RPMI8226 (cell line): Measurements from ENCODE around the gene WWC1.
A peak's percentile ranks its signal among the peaks of the same experiment; 100 is the strongest.

Experiments
- DNase-seq: peaks from one replicate; pipeline ENCODE4 v3.0.0-alpha.2; 2015

The WWC1 gene

DNA sequence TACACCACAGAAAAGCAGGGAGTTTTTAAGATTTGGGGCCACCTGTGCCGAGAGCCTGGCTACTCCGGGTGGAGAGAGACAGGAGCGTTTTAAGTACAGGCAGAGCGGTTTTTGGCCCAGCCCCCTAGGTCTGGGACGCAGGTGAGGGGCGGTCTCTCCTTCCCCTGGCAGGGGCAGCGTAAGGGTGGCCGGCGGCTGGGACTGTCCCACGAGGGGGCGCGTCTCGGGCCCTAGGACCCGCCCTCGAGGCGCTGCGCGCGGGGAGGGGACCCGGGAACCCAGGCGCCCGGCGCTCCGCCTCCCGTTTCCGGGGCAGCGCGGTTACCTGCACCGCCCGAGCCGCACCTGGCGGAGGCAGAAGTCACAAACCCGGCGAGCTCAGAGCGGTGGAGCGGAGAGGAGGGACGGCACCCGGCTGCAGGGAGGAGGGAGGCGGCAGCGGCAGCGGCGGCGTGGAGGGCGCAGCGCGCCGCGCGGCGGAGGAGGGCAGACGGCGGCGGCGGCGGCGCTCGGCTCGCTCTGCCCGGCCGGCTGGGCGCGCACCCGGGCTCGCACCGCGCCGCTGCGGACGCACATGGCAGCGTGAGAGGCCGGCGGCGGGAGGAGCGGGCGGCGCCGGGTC is at the start of gene WWC1:
Gene WWC1 (plus strand): TSS at position 304 of the 622 bp plus-strand sequence. CDS start 508 bp downstream, outside the sequence.
- DNase-seq, result peak; percentile 96

DNA sequence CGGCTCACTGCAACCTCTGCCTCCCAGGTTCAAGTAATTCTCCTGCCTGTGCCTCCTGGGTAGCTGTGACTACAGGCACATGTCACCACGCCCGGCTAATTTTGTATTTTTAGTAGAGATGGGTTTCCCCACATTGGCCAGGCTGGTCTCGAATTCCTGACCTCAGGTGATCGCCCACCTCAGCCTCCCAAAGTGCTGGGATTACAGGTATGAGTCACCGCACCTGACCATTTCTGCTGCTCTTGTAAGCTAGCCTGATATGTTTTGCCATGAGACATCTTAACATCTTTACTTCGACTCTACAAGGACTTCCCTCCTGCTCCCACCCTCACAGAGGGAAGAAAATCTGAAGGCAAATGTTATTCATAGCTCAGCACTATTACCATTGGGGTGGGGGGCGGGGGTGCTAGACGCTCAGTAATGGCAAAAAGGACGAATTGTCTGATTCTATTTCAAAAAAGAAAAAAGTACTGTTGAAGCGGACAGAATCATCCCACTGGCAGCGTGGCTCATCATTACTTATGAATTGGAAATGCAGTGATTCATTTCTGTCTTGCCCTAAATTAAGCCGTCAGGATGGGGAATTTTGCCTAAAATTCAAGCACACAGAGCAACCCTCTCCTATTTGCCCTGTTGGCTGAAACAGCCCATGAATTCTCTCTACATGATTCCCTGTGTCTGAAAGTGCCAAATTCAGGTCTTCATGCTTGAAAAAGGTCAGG is 46.4 kb upstream of the WWC1 start:
- DNase-seq, result no peak

DNA sequence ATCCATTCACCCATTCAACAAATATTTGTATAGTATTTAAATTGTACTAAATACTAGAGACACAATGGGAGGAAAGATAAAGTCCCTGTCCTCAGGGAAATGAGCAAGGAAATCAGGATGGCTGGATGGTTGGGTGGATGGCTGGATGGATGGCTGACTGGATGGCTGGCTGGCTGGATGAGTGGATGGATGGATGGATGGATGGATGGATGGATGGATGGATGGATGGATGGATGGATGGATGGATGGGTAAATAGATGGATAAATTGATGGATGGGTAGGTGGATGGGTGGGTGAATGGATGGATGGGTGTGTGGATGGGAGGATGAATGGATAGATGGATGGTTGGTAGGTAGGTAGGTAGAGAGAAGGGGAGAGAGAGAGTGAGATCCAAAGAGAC is 41.5 kb upstream of the WWC1 start:
- no peak for DNase-seq

DNA sequence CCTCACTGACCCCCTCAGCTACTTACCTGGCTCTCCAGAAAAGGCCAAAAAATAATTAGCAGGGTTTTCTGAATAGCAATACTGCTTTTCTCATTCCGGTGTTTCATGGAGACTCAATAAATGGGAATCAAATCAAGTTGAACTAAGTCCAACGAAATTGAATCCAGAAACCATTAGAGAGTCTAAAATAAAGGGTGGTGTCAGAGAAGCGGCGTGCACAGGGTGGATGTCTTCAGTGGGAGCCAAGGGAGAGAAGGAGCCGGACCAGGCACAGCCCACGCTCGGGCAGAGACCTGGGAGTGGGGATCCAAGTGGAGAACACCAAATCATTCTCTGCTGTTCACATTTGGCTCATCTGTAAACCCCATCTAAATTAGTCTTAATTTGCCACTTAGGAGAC is 40.2 kb upstream of the WWC1 start:
- no peak for DNase-seq

DNA sequence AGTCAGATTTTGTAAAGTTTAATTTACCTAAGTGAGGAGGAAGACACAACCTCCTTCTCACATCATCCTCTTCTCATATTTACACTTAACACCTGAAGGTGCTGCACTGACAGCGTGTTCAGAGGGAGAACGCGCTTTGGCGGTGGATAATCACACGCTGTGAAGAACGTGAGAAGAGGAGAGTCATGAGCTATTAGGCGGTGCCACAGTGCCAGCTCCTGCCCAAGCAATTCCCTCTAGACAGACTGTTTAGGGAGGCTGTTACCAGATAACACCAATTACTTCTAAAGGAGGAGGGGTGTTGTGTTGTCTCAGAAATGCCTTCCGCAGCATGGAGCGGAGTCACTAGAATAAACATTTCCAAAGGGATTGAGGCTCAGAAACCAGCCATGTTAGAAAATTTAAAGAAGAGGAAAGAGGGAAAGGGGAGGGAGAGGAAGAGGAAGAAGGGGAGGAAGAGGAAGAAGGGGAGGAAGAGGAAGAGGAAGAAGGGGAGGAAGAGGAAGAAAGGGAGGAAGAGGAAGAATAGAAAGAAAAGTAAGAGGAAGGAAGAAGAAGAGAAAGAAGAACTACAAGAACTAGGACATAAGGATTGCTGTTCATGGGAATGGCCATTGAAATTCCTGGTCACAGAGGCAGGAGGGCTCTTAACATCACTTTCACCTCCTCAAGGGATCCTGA is 37.3 kb upstream of the WWC1 start:
- no peak for DNase-seq

DNA sequence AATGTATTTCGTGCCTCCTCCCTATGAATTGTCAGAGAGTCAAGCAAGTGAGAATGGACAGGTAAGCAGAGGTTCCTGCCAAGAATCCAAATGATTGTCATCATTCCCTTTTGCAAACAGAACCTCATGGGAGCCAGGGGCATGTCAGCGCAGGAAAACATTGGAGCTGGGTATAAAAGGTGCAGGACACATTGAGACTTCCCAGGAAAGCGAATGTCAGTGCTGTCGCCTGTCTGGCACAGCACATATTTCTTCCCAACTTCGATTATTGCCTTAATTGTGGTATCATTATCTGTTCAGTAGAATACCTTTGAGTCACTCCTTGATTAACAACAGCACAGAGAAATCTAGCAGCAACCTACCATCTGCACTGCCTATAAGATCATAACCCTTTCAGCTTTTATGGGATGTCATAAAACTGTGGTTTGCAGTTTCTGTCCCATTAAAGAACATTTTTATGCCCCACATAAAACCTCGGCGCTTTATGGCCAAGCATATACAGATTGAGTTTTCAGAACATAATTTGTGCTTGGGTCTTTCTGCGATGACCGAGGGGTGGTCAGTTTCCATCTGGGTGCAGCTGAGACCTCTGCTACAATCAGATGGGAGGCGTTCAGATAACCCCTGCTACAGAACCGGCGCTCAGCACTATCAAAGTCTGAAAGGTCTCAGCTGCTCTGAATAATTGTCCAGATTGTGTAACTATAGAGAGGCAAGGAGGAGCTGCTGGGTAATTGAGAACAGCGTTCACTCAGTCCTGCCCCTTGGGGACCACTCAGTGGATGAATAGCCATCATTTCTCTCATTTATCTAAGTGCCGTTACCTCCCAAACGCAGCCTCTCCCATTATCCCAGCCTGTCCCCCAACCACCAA is 30.9 kb upstream of the WWC1 start:
- DNase-seq, result no peak

DNA sequence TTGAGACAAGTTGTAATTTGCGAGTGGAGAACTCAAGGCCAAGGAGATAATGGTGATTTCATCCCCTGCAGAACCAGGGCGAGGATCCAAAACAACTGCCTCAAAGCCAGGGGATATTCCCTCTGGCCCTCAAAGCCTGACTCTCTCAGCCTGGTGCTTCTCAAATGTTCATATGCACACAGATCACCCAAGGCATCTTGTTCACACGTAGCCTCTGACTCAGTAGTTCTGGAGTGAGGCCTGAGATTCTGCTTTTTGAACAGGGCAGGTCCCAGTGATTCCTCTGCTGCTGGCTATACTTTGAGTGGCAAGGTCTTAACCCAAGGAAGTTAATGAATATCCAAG is 30.2 kb upstream of the WWC1 start:
- DNase-seq, result no peak

DNA sequence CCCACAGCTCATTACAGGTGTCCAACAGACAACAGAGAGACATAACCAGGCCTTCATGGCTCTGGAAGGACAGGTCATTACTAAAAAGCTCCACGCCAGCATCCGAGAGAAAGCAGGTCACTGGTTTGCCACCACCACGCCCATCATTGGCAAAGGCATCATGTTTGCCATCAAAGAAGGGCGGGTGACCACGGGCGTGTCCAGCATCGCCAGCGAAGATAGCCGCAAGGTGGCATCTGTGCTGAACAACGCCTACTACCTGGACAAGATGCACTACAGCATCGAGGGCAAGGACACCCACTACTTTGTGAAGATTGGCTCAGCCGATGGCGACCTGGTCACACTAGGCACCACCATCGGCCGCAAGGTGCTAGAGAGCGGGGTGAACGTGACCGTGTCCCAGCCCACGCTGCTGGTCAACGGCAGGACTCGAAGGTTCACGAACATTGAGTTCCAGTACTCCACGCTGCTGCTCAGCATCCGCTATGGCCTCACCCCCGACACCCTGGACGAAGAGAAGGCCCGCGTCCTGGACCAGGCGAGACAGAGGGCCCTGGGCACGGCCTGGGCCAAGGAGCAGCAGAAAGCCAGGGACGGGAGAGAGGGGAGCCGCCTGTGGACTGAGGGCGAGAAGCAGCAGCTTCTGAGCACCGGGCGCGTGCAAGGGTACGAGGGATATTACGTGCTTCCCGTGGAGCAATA is 29.3 kb upstream of the WWC1 start:
- DNase-seq, result no peak

DNA sequence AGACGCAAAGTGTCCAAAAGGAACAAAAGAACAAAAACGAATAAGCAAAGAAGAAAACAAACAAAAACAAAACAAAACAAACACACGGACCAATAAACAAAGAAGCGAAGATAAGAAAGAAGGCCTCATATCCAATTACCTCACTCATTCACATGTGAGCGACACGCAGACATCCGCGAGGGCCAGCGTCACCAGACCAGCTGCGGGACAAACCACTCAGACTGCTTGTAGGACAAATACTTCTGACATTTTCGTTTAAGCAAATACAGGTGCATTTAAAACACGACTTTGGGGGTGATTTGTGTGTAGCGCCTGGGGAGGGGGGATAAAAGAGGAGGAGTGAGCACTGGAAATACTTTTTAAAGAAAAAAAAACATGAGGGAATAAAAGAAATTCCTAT is 28.3 kb upstream of the WWC1 start:
- DNase-seq, result no peak

DNA sequence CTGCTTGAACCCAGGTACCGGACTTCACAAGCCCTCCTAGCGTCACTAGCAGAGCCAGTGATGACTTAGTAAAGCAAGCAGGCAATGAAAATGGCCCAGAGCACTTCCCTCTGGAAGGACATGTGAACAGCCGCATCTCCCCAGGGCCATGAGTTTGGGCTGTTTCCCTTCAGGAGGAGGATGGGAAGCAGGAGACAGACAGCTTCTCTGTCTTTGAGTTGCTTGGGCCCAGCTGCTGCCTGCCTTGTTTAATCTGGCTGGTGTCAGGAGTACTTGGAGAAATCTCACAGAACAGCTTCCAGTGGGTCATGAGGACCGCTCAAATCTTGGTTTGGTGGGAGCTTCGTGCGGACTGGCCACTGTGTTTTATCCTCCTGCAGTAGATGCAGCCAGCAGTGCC is 25.4 kb upstream of the WWC1 start:
- no peak for DNase-seq

DNA sequence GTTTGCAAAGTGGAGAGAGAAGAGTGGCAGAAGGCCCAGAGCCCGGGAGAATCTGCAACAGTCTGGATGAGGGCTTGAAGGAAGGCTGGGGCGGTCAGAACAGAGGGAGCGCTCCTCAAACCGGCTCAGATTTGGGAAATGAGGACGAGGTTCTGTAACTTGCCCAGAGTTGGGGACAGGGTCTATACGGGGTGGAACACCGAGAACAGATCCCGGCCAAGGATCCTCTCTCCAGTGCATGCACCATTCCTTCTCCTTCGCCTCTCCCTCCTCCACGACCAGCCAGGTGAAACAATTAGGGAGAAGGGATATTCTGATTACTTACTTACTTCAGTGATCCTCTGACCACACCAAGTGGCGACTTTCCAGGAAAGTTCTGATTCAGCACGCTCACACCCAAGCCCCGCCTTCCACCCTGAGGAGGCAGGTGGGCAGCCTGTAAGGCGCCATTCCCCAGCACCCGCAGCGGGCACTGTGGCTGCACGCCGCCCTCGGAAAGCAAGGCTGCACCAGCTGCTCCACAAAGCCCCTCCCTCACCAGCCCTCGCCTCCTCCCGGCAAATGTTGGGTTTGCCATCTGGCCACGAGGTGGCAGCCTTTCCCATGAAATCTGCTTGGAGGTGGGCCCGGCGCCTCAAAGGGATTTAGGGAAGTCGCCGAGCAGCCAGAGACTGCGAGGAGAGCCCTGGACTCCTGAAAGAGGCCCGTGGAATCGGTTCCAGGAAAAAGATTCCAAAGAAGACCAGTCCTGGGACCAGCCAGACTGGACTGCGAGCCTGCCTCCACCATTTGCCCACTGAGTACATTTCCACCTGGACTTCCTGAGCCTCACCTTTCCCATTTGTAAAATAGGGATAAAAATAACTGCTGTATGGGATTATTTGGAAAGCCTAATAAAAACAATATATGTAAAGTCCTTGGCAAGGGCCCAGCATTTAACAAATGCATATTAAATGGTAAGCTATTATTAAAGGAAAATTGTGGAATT is 22.2 kb upstream of the WWC1 start:
- peak; percentile 88 for DNase-seq

DNA sequence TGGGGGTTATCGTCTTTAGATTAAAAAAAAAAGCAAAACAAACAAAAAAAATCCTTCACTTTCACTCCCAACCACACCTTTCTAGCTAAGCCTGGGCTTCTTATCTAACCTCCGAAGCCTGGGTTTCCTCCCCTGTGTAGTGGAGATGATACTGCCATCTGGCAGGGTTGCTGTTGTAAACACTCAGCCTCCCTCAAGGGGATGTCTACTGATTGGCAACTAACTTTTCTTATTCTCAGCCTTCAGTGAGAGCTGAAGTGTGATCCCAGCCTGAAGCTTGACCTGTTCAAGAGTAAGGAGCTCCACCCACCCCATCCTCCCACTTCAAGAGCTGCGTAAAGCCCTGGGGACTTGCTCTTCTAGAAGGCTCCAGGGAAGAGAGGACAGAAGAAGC is 21.5 kb upstream of the WWC1 start:
- peak; percentile 51 for DNase-seq

DNA sequence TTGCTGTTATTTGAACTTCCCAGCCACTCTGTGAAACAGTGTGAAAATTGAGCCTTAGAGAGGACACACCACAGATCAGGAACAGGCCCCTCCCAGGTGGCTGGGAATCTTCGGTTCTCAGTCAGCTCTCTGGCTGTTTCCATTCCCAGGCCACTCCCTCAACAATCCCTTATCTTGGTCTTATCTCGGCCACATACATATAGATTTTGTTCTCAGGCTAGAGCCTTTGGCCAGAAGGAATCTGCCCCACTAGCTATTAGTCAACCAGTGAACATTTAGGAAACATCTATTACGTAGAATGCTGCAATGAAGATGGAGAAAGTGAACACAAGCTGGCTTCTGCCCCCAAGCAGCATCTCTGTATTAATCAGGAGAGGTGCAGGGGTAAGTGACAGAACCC is 21.0 kb upstream of the WWC1 start:
- no peak for DNase-seq

DNA sequence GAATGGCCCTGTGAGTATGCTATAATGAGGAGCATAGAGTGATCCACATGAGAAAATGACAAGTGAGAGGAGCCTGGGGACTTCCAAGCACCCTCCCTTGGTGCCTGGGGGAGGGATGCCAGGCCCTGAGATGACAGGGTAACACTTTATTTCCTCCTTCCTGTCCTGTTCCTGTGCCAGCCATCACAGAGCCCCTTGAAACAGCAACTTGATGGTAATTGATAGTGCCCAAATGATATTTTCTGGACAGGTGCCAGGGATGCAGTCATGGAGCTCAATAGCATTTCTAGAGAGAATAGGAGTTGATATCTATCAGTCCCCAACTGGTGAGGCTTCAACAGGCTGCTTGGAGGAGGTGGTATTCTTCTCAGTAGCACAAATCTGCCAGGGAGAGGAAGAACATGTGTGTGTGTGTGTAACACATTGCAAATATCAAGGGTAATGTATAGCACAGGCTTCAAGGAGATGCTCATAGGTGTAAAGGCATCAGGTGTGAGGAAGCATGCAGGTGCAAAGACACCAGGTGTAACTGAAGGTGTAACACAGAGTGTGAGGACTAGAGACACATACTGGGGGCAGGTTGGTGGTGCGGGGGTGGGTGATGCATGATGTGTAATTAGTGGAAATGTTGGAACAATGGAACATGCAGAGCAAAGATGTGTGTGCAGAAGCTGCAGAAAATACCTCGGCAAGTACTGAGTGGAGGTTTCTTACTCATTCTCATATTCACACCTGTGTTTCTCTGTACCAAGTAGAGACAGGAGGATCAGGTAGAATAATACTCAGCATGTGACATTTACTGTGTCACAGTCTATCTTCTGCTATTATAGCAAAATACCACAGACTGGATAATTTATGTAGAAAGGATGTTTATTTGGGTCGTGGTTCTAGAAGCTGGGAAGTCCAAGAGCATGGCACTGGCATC is 18.1 kb upstream of the WWC1 start:
- no peak for DNase-seq

DNA sequence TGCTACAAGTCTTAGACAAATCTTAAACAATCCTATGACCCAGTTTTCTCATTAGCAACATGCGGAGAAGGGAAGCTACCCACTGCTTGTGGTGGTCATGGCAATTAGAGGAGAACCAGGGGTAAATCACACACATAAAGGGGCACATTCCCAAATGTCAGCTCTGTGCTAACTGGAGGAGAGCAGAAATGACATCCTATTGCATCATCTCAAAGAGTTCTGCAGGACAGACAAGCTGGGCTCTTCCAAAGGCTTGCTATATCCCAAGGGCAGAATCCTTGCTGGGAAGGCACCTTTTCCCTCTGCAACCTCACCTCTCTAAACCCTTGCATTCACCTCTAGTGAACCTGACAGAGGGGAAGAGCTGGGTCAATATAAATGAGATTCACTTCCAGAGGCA is 17.0 kb upstream of the WWC1 start:
- DNase-seq, result no peak

DNA sequence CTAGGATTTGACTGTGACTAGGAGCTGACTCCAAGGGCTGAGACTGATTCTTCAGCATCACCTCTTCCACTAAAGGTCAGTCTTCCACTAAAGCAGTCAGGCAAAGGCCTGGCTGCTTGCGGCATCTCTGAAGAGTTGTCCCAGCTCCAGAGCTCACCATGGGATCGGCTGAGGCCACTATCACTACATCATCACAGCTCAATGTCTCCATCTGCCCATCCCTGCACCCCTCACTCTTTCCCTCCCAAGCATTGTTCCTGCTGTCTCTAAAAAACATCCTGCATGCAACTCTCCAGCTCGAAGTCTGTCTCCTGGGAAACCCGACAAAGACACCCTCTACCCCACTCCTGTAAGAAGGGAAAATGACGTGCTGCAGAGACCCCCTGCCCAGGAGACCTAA is 15.5 kb upstream of the WWC1 start:
- no peak for DNase-seq

DNA sequence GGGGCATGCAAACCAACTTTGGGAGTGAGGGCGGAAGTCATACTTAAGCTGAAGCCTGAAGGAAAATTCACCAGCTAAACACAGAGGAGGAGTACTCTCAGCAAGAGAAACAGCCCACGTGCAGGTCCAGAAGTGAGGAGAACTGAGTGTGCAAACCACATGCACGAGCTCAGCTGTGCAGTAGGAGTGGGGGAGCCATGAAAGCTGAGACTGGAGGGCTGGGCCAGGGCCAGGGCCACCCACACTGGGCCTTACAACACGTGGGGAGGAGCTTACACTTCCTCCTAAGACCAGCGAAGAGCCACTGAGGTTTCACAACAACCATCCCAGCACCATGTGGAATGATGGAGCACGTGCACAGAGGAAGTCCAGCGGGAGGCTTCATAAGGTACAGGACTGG is 9.3 kb upstream of the WWC1 start:
- DNase-seq, result peak; percentile 42

DNA sequence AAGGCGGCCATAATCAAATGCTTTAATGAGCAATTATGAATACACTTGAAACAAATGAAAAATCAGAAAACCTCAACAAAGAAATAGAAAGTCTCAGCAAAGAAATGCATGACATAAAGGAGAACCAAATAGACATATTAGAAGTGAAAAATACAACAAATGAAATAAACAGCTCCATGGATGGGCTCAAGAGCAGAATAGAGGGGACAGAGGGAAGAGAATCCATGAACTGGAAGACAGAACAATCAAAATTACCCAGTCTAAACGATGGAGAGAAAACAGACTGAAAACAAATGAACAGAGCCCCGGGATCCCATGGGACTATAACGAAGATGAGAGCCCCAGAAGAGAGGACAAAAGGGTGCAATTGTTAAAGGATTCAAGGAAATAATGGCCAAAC is 6.6 kb upstream of the WWC1 start:
- no peak for DNase-seq

DNA sequence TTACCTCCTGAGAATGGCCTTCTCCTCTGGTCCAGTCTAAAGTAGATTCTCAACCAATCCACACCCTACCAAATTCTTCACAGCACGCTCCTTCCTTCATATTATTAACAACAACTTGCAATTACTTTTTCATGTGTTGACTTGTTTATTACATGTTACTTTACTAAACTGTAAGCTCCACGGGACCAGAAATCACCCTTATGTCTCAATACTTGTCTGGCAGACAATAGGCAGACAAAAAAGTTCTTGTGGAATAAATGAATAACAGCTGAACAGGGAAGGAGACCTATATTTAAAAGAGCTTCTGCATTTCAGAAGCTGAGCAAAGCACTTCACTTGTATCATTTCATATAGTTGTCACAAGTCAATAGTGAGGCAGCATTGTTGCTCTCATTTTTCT is 5.7 kb upstream of the WWC1 start:
- no peak for DNase-seq

DNA sequence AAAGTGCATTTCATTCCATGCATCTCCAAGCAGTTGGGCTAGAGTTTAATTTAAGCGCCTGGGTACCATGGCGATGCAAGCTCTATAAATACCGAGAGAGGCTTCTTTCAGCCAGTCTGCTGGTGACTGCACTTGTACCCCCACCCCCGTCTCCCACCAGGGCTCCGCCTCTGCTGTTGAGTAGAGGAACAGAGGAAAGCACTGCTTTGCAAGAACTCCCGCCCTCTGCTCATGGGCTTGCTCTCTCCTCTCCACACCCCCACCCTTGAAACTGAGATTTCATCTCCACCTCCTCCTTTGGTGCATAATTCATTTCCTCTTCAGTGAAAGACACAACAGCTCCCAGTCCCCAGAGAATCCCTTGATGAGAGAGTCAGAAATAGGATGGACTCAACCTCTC is 5.1 kb upstream of the WWC1 start:
- no peak for DNase-seq
